Testis (tissue), 3 donors: ENCODE data around the gene RPS3. TPM values are rescaled to one million over a fixed set of nuclear protein-coding genes. Genes with fewer than 3 reads are reported as not detected.

Experiments
- DNase-seq: peaks from one replicate; pipeline ENCODE4 v3.0.0-alpha.2; 2019
- H3K27ac ChIP-seq, 2 donors: fragments of 200-600 bp; sonication (generic); one replicate each; pipeline ENCODE4 v1.5.1; 2019
- H3K27me3 ChIP-seq: fragments of 200-600 bp; sonication (generic); one replicate; pipeline ENCODE4 v1.5.1; 2019
- H3K36me3 ChIP-seq: fragments of 200-600 bp; sonication (generic); one replicate; pipeline ENCODE4 v1.5.1; 2017; ENCODE audit warnings: low read depth; ENCODE audit errors: missing control alignments
- H3K4me1 ChIP-seq: fragments of 200-600 bp; sonication (generic); one replicate; pipeline ENCODE4 v1.5.1; 2019
- H3K4me3 ChIP-seq, 2 donors: fragments of 200-600 bp; sonication (generic); one replicate each; pipeline ENCODE4 v1.5.1; 2017 to 2019
- H3K9me3 ChIP-seq: fragments of 200-600 bp; sonication (generic); one replicate; pipeline ENCODE4 v1.5.1; 2017
- POLR2A ChIP-seq: fragments of 450-650 bp; IDR thresholded peaks from one replicate; pipeline ENCODE4 v1.6.1; 2017; ENCODE audit warnings: antibody characterized with exemption, mild to moderate bottlenecking, moderate library complexity
- WGBS, 2 donors: methylation state at CpG; one replicate each; pipeline ENCODE4 v1.1.5; 2018; 5-methylcytosine and 5-hydroxymethylcytosine counted together
- intact Hi-C: fragments of 100-400 bp; cut with DNase I; formaldehyde crosslinking; loops from one replicate; pipeline ENCODE4 v1.15.1; 2023; ENCODE audit warnings: low total_unique reads
- polyA plus RNA-seq: library from polyadenylated mRNA; stranded (reverse); fragments of 350-450 nt; fragmentation: Illumina TruSeq; extraction: RNeasy Lipid Tissue Mini Kit (QIAGEN cat#74804); gene quantifications from one replicate; pipeline ENCODE4 v1.2.3, GENCODE V29; 2014; ENCODE audit warnings: low read depth, low replicate concordance; ENCODE audit not compliant: insufficient read depth
- total RNA-seq, 2 donors: library from RNA; depleted of rRNA; stranded (reverse); fragments of >200 nt; gene quantifications; one replicate each; pipeline ENCODE4 v1.2.3, GENCODE V29; 2016
- TF ChIP-seq, protein P1 (sequence below), 3 experiments: fragments of 450-650 bp in 2 of 3; fragments of 200-600 bp in 1 of 3; sonication (generic) in 1 of 3; IDR thresholded peaks; one replicate each; pipeline ENCODE4 v1.5.1; 2016 to 2019; ENCODE audit warnings: antibody characterized with exemption in 3 of 3, mild to moderate bottlenecking in 2 of 3, moderate library complexity in 1 of 3

Gene RPS3
- total and polyA plus RNA-seq, 3 donors from 2014 or later: 464 to 1,294 (median 925) TPM

DNA sequence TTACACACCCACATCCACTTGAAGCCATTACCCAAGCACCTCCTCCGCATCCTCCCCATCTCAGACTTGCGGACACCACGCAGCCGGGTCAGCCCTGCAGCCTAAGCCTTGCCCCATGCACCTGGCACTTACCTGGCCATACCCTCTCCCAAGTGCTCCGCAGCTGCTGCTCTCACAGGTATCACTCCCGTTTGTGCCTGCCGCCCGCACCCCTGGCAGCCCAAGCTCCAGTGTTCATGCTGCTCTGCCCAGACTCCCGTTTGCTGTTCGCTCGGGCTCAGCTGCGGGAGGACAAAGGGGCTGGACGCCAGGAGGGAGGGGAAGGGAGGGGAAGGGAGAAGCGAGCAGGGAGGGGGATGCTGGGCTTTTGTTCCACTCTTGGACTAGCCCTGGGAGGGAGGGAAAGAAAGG, 33.6 kb downstream of the RPS3 start, which contains the start of gene KLHL35:
Gene KLHL35 (minus strand): TSS at position 293 of the 411 bp plus-strand sequence. CDS start 2,574 bp downstream, outside the sequence.
- no peak within 1 kb of the TSS for H3K27ac ChIP-seq
- 8 to 32% methylated on average over 10 to 14 of the region's 14 CpGs for WGBS, 2 donors
- intact Hi-C loops: no loop called here
- DNase-seq: no peak
- no peak for TF ChIP-seq POLR2A
- TF ChIP-seq, protein P1, sequence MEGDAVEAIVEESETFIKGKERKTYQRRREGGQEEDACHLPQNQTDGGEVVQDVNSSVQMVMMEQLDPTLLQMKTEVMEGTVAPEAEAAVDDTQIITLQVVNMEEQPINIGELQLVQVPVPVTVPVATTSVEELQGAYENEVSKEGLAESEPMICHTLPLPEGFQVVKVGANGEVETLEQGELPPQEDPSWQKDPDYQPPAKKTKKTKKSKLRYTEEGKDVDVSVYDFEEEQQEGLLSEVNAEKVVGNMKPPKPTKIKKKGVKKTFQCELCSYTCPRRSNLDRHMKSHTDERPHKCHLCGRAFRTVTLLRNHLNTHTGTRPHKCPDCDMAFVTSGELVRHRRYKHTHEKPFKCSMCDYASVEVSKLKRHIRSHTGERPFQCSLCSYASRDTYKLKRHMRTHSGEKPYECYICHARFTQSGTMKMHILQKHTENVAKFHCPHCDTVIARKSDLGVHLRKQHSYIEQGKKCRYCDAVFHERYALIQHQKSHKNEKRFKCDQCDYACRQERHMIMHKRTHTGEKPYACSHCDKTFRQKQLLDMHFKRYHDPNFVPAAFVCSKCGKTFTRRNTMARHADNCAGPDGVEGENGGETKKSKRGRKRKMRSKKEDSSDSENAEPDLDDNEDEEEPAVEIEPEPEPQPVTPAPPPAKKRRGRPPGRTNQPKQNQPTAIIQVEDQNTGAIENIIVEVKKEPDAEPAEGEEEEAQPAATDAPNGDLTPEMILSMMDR (IDR thresholded peaks at IDR 0.05): no peak
- no peaks in the 10 kb centered on the region for H3K27me3 ChIP-seq
- no peaks in the 10 kb centered on the region for H3K9me3 ChIP-seq
- H3K4me3 ChIP-seq: no peak within 1 kb of the TSS
- H3K36me3 ChIP-seq: no peaks in the 10 kb centered on the region
- H3K4me1 ChIP-seq: no peaks in the 10 kb centered on the region

DNA sequence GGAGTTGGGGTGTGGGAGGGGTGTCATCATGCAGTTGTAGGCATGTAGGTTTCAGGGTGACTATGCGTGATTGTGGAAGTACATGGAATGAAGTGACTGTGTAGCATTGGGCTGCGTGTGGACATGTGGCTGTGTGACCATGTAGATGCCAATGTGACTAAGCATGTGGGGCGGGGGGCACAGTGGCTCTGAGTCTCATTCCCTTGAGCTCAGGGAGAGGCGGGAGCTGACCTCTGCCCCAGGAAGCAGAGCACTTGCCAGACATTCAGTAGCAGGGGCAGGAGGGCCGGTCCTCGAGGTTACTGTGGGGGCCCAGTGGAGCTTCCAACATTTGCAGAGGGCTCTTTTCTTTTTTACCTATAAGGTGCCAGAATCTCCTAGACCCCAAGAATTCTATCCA, 34.1 kb downstream of the RPS3 start:
- DNase-seq: no peak
- no peaks in the 10 kb centered on the region for H3K27me3 ChIP-seq
- H3K4me1 ChIP-seq: no peaks in the 10 kb centered on the region
- WGBS, 2 donors: 85 to 87% methylated on average over 5 to 6 of the region's 6 CpGs
- H3K4me3 ChIP-seq: no peak overlapping the region
- no peak overlapping the region for H3K27ac ChIP-seq
- TF ChIP-seq POLR2A: no peak
- TF ChIP-seq, protein P1 (IDR thresholded peaks at IDR 0.05): no peak
- no peaks in the 10 kb centered on the region for H3K9me3 ChIP-seq
- H3K36me3 ChIP-seq: no peaks in the 10 kb centered on the region
- intact Hi-C loops: no loop called here

DNA sequence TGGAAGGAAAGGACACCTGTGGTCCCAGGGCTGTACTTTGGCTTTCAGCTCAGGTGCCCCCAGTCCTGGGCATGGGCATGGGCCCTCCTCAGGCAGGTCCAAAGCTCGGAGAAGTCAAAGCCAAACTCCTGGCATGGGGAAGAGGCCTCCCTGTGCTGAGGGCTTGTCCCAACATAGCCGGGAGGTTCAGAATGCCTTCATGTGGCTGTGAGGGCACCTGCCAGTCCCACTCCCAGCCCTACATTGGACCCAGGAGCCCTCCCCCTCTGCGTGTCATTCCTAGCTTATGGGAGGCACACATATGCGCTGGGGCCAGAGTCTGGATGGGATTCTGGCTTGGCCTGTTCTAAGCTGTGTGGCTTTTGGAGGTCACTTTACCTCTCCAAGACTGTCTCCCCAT, 34.7 kb downstream of the RPS3 start:
- Histone ChIP-seq H3K9me3 (no peaks in the 10 kb centered on the region), H3K27ac (no peak overlapping the region), H3K4me3 (no peak overlapping the region), H3K4me1 (no peaks in the 10 kb centered on the region), H3K36me3 (no peaks in the 10 kb centered on the region), H3K27me3 (no peaks in the 10 kb centered on the region)
- TF ChIP-seq POLR2A: no peak
- TF ChIP-seq, protein P1 (IDR thresholded peaks at IDR 0.05): no peak
- 90 to 92% methylated on average over 2 to 4 of the region's 4 CpGs for WGBS, 2 donors
- intact Hi-C loops: no loop called here
- DNase-seq: no peak

DNA sequence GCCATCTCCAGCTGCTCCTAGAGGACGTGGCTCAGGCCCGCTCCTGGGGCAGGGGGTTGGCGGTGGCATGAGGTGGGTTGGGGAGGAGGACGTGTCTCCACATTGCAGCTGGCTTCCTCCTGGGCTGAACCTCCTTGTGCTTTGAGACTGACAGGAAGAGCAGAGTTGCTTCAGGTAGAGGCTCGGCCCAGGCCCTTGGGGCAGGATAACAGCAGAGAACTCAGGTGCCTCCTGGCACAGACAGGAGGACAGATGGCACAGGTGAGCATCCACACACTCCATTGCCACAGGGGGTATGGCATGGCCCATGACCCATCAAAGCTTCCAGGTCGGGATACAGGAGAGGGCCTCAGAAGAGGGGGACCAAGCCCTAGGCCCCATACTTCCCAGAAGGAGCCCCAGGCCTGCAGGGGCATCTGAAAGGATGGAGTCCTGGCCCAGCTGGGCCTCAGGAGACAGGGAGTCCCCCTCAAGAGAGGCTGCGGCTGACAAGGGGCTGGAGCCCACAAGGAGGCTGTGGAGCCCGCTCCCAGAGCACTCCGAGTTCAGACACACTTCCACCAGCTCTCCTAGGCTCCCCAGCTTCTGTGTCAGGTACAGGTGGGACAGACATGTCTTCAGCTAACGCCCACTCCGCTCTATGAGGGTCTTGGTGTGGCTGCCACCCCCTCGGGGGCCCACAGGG, 35.7 kb downstream of the RPS3 start:
- Histone ChIP-seq H3K27me3 (no peaks in the 10 kb centered on the region), H3K4me3 (no peak overlapping the region), H3K9me3 (no peaks in the 10 kb centered on the region), H3K36me3 (no peaks in the 10 kb centered on the region), H3K4me1 (no peaks in the 10 kb centered on the region), H3K27ac (no peak overlapping the region)
- WGBS, 2 donors: 80 to 96% methylated on average over 2 to 12 of the region's 12 CpGs
- no peak for DNase-seq
- intact Hi-C loops: no loop called here
- TF ChIP-seq, protein P1 (IDR thresholded peaks at IDR 0.05): no peak
- TF ChIP-seq POLR2A: no peak

DNA sequence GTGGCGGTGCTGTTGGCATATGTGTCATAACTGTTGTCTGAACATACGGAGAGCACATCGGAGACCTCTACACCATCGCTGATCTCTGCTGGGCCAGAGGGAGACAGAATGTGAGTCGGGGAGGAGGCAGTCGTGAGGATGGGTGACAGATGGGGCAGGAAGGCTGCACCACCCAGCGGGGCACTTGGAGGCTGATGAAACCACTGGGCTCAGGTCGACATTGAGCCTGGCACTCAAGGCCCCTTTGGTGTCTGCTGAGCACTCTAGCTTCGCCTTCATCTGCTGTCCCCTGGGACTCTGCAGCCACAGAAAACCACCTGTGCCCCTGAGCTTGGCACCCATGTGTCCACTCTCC, 36.2 kb downstream of the RPS3 start:
- Histone ChIP-seq H3K9me3 (no peaks in the 10 kb centered on the region), H3K36me3 (no peaks in the 10 kb centered on the region), H3K27me3 (no peaks in the 10 kb centered on the region), H3K4me3 (no peak overlapping the region), H3K27ac (no peak overlapping the region), H3K4me1 (no peaks in the 10 kb centered on the region)
- WGBS, 2 donors: 96 to 97% methylated on average over 7 to 9 of the region's 9 CpGs
- intact Hi-C loops: no loop called here
- no peak for TF ChIP-seq POLR2A
- TF ChIP-seq, protein P1 (IDR thresholded peaks at IDR 0.05): no peak
- DNase-seq: no peak
